IPS-20b (cell line): Measurements from ENCODE around the gene LILRB4.

Experiments used
- H3K27ac ChIP-seq: one replicate; pipeline ENCODE4 v1.5.1; 2013; ENCODE audit warnings: low read length
- H3K27me3 ChIP-seq: 2 replicates; pipeline ENCODE4 v1.6.1; 2013; ENCODE audit warnings: mild to moderate bottlenecking, low read length, inconsistent platforms; ENCODE audit not compliant: insufficient read depth
- H3K36me3 ChIP-seq: 2 replicates; pipeline ENCODE4 v1.6.1; 2013; ENCODE audit warnings: low read depth, mild to moderate bottlenecking, inconsistent platforms, low read length, moderate library complexity; ENCODE audit not compliant: insufficient read depth
- H3K4me1 ChIP-seq: 2 replicates; pipeline ENCODE4 v1.6.1; 2013; ENCODE audit warnings: mild to moderate bottlenecking, control low read depth, inconsistent platforms, low read length, moderate library complexity; ENCODE audit not compliant: insufficient read depth
- H3K4me3 ChIP-seq: 2 replicates; pipeline ENCODE4 v1.5.1; 2013; ENCODE audit warnings: mild to moderate bottlenecking, low read length, inconsistent platforms
- H3K9ac ChIP-seq: 2 replicates; pipeline ENCODE4 v1.6.1; 2013; ENCODE audit warnings: low read depth, mild to moderate bottlenecking, inconsistent platforms, low read length, moderate library complexity
- H3K9me3 ChIP-seq: 2 replicates; pipeline ENCODE4 v1.6.1; 2013; ENCODE audit warnings: mild to moderate bottlenecking, low read depth, low read length, inconsistent platforms; ENCODE audit not compliant: insufficient read depth

The LILRB4 gene

GRCh38 chr19:54654447-54655321 lies 8.1 kb upstream of the LILRB4 start:
- no peaks in the 10 kb centered on the region for H3K36me3 ChIP-seq
- peaks cover 90% of the 10 kb centered on the region for H3K9me3 ChIP-seq
- no peak overlapping the region for H3K9ac ChIP-seq
- no peaks in the 10 kb centered on the region for H3K4me1 ChIP-seq
- H3K27ac ChIP-seq = no peak overlapping the region
- H3K4me3 ChIP-seq = no peak overlapping the region
- no peaks in the 10 kb centered on the region for H3K27me3 ChIP-seq

GRCh38 chr19:54659300-54659699 lies 3.5 kb upstream of the LILRB4 start:
- no peak overlapping the region for H3K9ac ChIP-seq
- H3K27me3 ChIP-seq = no peaks in the 10 kb centered on the region
- H3K27ac ChIP-seq = no peak overlapping the region
- H3K4me3 ChIP-seq = no peak overlapping the region
- no peaks in the 10 kb centered on the region for H3K36me3 ChIP-seq
- no peaks in the 10 kb centered on the region for H3K4me1 ChIP-seq
- H3K9me3 ChIP-seq = peaks cover 82% of the 10 kb centered on the region

- H3K9me3 ChIP-seq = peaks cover 82% of the 10 kb centered on the region
- H3K9ac ChIP-seq = no peak overlapping the region
- H3K36me3 ChIP-seq = no peaks in the 10 kb centered on the region
- H3K4me1 ChIP-seq = no peaks in the 10 kb centered on the region
- H3K27ac ChIP-seq = no peak overlapping the region
- H3K4me3 ChIP-seq = no peak overlapping the region
- no peaks in the 10 kb centered on the region for H3K27me3 ChIP-seq
These were observed 2.5 kb upstream of the LILRB4 start for GRCh38 chr19:54660306-54660705.

GRCh38 chr19:54660964-54661363 lies 1.8 kb upstream of the LILRB4 start:
- Histone ChIP-seq H3K4me1 (no peaks in the 10 kb centered on the region), H3K36me3 (no peaks in the 10 kb centered on the region), H3K4me3 (no peak overlapping the region), H3K9ac (no peak overlapping the region), H3K27ac (no peak overlapping the region), H3K9me3 (peaks cover 81% of the 10 kb centered on the region), H3K27me3 (no peaks in the 10 kb centered on the region)

- Histone ChIP-seq H3K27ac (no peak overlapping the region), H3K4me1 (no peaks in the 10 kb centered on the region), H3K9ac (no peak overlapping the region), H3K4me3 (no peak overlapping the region), H3K36me3 (no peaks in the 10 kb centered on the region), H3K27me3 (no peaks in the 10 kb centered on the region), H3K9me3 (peaks cover 83% of the 10 kb centered on the region)
These were observed 821 bp upstream of the LILRB4 start for GRCh38 chr19:54661846-54662481.

- Histone ChIP-seq H3K9me3 (peaks cover 83% of the 10 kb centered on the region), H3K4me1 (no peaks in the 10 kb centered on the region), H3K4me3 (no peak overlapping the region)
These were observed 2.7 kb downstream of the LILRB4 start for GRCh38 chr19:54665530-54665929.

GRCh38 chr19:54667217-54667616 lies 4.4 kb downstream of the LILRB4 start:
- no peaks in the 10 kb centered on the region for H3K4me1 ChIP-seq
- H3K4me3 ChIP-seq = no peak overlapping the region
- H3K27me3 ChIP-seq = no peaks in the 10 kb centered on the region
- no peak overlapping the region for H3K27ac ChIP-seq
- H3K9me3 ChIP-seq = peaks cover 88% of the 10 kb centered on the region
- H3K36me3 ChIP-seq = no peaks in the 10 kb centered on the region
- H3K9ac ChIP-seq = no peak overlapping the region

More at GRCh38 chr19:54665530-54665929, 2.7 kb downstream of the LILRB4 start:
- no peak overlapping the region for H3K27ac ChIP-seq
- H3K9ac ChIP-seq = no peak overlapping the region
- no peaks in the 10 kb centered on the region for H3K27me3 ChIP-seq
- H3K36me3 ChIP-seq = no peaks in the 10 kb centered on the region

- no peak overlapping the region for H3K27ac ChIP-seq
- H3K27me3 ChIP-seq = no peaks in the 10 kb centered on the region
- no peak overlapping the region for H3K9ac ChIP-seq
- peaks cover 91% of the 10 kb centered on the region for H3K9me3 ChIP-seq
- H3K36me3 ChIP-seq = no peaks in the 10 kb centered on the region
- H3K4me3 ChIP-seq = no peak overlapping the region
- no peaks in the 10 kb centered on the region for H3K4me1 ChIP-seq
These were observed 5.6 kb downstream of the LILRB4 start for GRCh38 chr19:54668353-54668752.

- Histone ChIP-seq H3K27ac (no peak overlapping the region), H3K27me3 (no peaks in the 10 kb centered on the region), H3K36me3 (no peaks in the 10 kb centered on the region), H3K4me3 (no peak overlapping the region), H3K4me1 (no peaks in the 10 kb centered on the region), H3K9me3 (peaks cover 73% of the 10 kb centered on the region), H3K9ac (no peak overlapping the region)
These were observed 8.0 kb downstream of the LILRB4 start for GRCh38 chr19:54670576-54671357.

GRCh38 chr19:54673222-54673621 lies 10.4 kb downstream of the LILRB4 start:
- Histone ChIP-seq H3K9me3 (peaks cover 69% of the 10 kb centered on the region), H3K36me3 (no peaks in the 10 kb centered on the region), H3K4me1 (no peaks in the 10 kb centered on the region), H3K27me3 (no peaks in the 10 kb centered on the region), H3K27ac (no peak overlapping the region), H3K9ac (no peak overlapping the region), H3K4me3 (no peak overlapping the region)

GRCh38 chr19:54674021-54674617 lies 11.3 kb downstream of the LILRB4 start:
- Histone ChIP-seq H3K9ac (no peak overlapping the region), H3K36me3 (no peaks in the 10 kb centered on the region), H3K4me3 (no peak overlapping the region), H3K27ac (no peak overlapping the region), H3K4me1 (no peaks in the 10 kb centered on the region), H3K9me3 (peaks cover 64% of the 10 kb centered on the region), H3K27me3 (no peaks in the 10 kb centered on the region)
